Neural cell (in vitro differentiated cells): ENCODE measurements around the gene IGSF23.

Source experiments
- EP300 ChIP-seq: fragments of 450-650 bp; conservative IDR thresholded peaks from 2 replicates; pipeline ENCODE4 v1.6.1; 2014; ENCODE audit warnings: antibody characterized with exemption, mild to moderate bottlenecking, moderate library complexity; ENCODE audit not compliant: poor library complexity, severe bottlenecking
- POLR2AphosphoS5 ChIP-seq: IDR thresholded peaks from 2 replicates; pipeline ENCODE4 v1.6.1; 2012
- RAD21 ChIP-seq: fragments of 450-650 bp; conservative IDR thresholded peaks from 2 replicates; pipeline ENCODE4 v1.6.1; 2014; ENCODE audit warnings: antibody characterized with exemption, mild to moderate bottlenecking, moderate library complexity
- SMC3 ChIP-seq: fragments of 450-650 bp; conservative IDR thresholded peaks from 2 replicates; pipeline ENCODE4 v1.6.1; 2014; ENCODE audit warnings: antibody characterized with exemption, mild to moderate bottlenecking, moderate library complexity; ENCODE audit not compliant: poor library complexity
- TAF1 ChIP-seq: IDR thresholded peaks from 2 replicates; pipeline ENCODE4 v1.6.1; 2012; ENCODE audit warnings: low read depth
- TF ChIP-seq, protein P1 (sequence below): fragments of 450-650 bp; IDR thresholded peaks from 2 replicates; pipeline ENCODE4 v1.5.1; 2014; ENCODE audit warnings: antibody characterized with exemption, mild to moderate bottlenecking, moderate library complexity; ENCODE audit not compliant: poor library complexity, severe bottlenecking
- TF ChIP-seq, protein P2 (sequence below): IDR thresholded peaks from 2 replicates; pipeline ENCODE4 v1.6.1; 2012; ENCODE audit warnings: borderline replicate concordance

GRCh38 chr19:44626048-44626624, 12.8 kb downstream of the IGSF23 start:
- TF ChIP-seq, protein P1, sequence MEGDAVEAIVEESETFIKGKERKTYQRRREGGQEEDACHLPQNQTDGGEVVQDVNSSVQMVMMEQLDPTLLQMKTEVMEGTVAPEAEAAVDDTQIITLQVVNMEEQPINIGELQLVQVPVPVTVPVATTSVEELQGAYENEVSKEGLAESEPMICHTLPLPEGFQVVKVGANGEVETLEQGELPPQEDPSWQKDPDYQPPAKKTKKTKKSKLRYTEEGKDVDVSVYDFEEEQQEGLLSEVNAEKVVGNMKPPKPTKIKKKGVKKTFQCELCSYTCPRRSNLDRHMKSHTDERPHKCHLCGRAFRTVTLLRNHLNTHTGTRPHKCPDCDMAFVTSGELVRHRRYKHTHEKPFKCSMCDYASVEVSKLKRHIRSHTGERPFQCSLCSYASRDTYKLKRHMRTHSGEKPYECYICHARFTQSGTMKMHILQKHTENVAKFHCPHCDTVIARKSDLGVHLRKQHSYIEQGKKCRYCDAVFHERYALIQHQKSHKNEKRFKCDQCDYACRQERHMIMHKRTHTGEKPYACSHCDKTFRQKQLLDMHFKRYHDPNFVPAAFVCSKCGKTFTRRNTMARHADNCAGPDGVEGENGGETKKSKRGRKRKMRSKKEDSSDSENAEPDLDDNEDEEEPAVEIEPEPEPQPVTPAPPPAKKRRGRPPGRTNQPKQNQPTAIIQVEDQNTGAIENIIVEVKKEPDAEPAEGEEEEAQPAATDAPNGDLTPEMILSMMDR: no peak
- no peak for TF ChIP-seq POLR2AphosphoS5
- TF ChIP-seq EP300: no peak
- TF ChIP-seq, protein P2, sequence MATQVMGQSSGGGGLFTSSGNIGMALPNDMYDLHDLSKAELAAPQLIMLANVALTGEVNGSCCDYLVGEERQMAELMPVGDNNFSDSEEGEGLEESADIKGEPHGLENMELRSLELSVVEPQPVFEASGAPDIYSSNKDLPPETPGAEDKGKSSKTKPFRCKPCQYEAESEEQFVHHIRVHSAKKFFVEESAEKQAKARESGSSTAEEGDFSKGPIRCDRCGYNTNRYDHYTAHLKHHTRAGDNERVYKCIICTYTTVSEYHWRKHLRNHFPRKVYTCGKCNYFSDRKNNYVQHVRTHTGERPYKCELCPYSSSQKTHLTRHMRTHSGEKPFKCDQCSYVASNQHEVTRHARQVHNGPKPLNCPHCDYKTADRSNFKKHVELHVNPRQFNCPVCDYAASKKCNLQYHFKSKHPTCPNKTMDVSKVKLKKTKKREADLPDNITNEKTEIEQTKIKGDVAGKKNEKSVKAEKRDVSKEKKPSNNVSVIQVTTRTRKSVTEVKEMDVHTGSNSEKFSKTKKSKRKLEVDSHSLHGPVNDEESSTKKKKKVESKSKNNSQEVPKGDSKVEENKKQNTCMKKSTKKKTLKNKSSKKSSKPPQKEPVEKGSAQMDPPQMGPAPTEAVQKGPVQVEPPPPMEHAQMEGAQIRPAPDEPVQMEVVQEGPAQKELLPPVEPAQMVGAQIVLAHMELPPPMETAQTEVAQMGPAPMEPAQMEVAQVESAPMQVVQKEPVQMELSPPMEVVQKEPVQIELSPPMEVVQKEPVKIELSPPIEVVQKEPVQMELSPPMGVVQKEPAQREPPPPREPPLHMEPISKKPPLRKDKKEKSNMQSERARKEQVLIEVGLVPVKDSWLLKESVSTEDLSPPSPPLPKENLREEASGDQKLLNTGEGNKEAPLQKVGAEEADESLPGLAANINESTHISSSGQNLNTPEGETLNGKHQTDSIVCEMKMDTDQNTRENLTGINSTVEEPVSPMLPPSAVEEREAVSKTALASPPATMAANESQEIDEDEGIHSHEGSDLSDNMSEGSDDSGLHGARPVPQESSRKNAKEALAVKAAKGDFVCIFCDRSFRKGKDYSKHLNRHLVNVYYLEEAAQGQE: no peak
- TF ChIP-seq TAF1: no peak
- TF ChIP-seq SMC3: no peak
- TF ChIP-seq RAD21: no peak
